NCI-H748 treated with DMSO at 0.1 percent for 48 hours (cell line): Measurements from ENCODE around the gene TREH.
"Not testable (repeated sequence)": the region's sequence is repeated elsewhere in the genome, so short reads cannot be mapped to it uniquely, and the experiment has no call there.

Experiments used
- DNase-seq: peaks from one replicate; lab custom pipeline; 2025; lab: John Stamatoyannopoulos, UW

Gene TREH, protein sequence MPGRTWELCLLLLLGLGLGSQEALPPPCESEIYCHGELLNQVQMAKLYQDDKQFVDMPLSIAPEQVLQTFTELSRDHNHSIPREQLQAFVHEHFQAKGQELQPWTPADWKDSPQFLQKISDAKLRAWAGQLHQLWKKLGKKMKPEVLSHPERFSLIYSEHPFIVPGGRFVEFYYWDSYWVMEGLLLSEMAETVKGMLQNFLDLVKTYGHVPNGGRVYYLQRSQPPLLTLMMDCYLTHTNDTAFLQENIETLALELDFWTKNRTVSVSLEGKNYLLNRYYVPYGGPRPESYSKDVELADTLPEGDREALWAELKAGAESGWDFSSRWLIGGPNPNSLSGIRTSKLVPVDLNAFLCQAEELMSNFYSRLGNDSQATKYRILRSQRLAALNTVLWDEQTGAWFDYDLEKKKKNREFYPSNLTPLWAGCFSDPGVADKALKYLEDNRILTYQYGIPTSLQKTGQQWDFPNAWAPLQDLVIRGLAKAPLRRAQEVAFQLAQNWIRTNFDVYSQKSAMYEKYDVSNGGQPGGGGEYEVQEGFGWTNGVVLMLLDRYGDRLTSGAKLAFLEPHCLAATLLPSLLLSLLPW

DNA sequence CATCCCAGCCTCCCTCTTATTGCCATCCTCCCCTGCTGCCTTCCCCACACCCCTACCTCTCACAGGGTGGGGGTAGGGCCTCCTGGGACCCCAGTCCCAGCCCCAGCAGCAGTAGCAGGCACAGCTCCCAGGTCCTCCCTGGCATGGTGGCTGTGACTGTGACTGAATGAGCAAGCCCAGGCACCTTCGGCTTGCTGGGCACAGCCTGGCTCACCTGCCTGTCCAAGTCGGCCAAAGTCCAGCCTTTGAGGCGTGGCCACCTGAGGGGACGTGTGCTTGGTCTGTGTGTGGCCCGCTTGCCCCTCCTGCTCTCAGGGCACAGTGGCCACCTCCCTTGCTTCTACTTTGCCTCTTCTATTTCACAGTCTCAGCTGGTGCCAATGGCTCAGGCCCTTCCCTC is at the start of gene TREH:
TSS of gene TREH (minus strand) at position 168 of the 400 bp plus-strand sequence. CDS start at position 145, 23 bp downstream.
- no peak for DNase-seq

DNA sequence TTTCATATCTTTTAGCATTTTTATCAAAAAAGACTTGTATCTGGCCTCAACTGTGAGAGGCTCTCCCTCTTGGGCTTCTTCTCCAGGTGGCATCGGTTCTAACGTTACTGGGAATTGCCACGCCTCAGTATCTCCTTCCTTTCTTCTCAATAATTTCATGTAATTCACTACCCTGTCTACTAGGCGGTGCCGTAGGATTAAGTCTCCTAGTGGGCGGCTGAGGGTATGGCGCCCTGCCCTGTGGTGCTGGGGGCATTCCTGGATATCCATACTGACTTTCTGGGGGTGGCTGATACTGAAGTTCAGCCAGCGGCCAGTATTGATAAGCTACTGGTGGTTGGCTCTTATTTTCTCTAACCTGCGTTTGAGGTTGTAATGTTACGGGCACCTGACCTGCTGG is 48.7 kb upstream of the TREH start:
- DNase-seq, result not testable (repeated sequence)

DNA sequence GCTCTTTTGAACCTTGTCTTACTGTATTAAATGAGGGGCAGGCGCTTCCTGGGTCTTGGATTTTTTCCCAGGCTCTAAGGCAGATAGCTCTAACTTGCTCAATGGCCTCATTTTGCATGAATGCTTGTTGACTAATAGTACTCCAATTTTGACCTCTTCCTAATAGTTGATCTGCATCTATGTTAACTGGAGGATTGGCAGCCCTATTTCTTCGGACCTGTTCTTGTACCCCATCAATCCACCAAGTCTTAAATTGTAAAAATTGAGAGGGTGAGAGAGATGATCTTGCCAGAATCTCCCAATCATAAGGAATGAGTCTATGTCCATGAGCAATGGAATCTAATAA is 48.2 kb upstream of the TREH start:
- DNase-seq, result not testable (repeated sequence)

DNA sequence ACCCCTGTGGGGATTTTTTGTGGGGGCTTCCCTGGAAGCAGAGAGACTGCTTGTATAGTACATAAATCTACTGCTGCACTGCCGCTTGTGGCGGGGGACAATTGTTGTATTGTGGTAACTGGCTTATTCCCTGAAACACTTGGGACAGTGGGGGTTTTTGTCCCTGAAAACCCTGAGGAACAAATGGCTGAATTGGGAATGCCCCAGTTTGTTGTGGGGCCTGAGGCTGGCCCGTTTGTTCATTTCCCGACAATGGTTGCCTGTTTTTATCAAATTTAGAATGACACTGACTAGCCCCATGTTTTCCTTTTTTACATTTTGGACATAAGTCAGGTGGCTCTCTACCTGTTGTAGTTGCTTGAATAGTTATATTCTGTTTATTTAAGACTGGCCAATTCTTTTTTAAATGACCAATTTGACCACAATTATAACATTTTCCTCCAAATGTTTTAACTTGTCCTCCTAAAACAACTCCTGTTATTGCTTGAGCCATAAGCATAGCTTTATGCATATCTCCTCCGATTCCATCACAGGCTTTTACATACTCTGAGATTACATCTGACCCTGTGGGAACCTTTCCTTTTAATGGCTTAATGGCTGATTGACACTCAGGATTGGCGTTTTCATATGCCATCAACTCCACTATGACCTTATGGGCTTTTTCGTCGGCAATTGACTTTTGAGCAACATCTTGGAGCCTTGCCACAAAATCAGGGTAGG is 47.7 kb upstream of the TREH start:
- DNase-seq, result not testable (repeated sequence)

DNA sequence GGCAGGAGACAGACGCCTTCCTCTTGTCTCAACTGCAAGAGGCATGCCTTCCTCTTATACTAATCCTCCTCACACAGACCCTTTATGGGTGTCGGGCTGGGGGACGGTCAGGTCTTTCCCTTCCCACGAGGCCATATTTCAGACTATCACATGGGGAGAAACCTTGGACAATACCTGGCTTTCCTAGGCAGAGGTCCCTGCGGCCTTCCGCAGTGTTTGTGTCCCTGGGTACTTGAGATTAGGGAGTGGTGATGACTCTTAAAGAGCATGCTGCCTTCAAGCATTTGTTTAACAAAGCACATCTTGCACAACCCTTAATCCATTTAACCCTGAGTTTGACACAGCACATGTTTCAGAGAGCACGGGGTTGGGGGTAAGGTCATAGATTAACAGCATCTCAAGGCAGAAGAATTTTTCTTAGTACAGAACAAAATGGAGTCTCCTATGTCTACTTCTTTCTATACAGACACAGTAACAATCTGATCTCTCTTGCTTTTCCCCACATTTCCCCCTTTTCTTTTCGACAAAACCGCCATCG is 42.1 kb upstream of the TREH start:
- not testable (repeated sequence) for DNase-seq

DNA sequence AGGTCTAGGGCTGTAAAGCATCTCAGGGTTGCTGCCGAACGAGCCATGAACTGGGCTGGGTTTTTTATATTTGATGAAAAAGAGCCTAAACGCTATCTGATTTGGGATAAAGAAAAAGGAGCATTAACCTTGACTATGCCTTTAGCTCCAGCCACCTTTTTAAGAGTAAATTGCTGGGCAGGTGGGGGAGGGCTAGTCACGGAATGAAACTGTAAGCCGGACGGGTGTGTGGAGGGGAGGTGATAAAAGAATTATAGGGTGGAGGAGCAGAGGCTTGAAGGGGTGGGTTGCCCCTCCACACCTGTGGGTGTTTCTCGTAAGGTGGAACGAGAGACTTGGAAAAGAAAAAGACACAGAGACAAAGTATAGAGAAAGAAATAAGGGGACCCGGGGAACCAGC is 41.3 kb upstream of the TREH start:
- not testable (repeated sequence) for DNase-seq

DNA sequence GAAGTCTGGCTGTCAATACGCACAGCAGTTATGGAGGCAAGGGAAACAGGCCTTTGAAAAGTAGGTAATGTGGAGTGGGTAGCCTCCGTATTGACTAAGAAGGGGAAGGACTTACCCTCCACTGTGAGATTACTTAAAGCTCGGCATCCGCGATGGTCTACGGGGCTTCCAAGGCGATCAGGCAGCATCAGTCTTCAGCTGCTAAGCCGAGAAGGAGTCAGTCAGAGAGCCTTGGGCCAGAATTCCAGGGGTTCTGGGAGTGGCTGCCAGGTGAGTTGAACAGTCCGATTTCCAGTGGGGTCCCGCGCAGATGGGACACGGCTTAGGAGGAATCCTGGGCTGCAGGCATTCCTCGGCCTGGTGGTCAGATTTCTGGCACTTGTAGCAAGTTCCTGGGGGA is 40.6 kb upstream of the TREH start:
- not testable (repeated sequence) for DNase-seq

DNA sequence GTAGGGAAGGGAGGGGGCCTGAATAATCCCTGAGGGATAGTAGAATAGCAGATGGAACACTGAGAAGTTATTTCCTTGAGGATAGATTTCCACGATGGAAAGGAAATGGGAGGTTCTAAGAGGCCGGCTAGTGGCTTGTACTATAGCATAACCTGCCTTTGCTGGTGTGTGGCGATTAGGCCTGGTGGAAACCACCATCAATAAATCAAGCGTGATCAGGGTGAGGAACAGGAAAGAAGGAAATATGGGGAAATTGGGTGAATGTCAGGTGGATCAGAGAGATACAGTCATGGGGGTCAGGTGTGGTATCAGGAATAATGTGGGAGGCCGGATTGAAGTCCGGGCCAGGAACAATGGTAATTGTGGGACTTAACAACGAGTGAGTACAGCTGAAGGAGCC is 39.1 kb upstream of the TREH start:
- DNase-seq, result not testable (repeated sequence)

DNA sequence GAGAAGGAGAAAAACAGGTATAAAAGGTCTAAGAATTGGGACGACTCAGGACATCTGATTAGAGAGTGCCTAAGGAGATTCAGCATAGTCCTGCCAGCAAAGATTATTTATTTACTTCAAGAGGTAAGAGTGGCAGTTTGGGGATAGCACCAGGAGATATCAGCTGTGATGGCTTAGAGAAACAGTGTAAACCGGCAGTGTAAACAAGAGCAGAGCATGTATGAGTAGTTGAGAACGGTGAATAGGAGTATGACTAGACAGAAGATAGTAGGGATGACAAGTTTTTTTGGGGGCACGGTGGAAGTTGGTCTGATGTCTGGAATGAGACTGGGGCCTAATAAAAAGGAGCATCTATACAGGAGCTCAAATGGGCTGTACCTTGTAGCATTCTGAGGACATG is 38.3 kb upstream of the TREH start:
- not testable (repeated sequence) for DNase-seq

DNA sequence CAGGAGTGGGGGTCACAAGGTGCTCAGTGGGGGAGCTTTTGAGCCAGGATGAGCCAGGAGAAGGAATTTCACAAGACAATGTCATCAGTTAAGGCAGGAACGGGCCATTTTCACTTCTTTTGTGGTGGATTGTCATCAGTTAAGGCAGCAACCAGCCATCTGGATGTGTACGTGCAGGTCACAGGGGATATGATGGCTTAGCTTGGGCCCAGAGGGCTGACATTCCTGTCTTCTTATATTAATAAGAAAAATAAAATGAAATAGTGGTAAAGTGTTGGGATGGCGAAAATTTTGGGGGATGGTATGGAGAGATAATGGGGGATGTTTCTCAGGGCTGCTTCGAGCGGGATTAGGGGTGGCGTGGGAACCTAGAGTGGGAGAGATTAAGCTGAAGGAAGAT is 37.8 kb upstream of the TREH start:
- DNase-seq, result not testable (repeated sequence)

DNA sequence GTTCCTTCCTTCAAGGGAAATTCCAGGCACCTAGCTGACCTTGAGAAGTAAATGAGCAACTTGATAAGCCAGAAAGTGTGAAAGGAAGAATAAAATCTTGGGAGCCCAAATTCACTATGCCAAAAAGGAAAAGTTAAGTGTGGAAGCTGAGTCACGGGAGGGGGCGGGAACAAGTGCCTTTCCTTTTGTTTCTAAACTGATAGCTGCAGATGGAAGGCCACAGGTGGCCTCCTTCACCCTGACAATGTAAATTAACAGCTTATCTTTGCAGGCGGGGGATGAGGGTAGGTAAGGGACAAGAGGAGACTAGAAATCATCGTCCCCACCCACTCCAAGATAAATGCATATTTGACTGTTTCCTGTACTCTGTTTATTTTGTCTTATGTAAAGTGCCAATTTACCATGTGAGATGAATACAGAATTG is 36.4 kb upstream of the TREH start:
- DNase-seq, result no peak

DNA sequence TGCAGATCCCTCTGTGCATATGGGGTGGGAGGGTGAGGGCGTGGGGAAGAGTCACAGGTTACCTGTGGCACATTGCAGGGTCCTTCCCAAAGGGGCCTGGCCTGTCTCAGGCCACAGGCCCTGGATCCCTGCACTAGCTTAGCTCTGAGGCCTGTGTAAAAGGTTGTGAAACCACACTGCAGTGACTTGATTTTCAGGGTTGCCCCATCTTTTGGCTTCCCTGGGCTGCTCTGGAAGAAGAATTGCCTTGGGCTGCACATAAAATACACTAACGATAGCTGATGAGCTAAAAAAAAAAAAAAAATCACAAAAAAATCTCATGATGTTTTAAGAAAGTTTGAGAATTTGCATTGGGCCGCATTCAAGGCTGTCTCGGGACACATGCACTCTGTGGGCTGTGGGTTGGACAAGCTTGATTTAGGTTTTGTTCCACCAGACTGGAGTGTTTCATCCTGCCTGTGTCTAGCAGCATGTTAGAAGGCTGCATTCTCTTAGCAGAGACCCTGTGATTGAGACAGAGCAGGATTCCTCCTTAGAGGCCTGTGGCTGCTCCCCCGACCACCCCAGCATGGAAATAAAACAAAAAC is 35.9 kb upstream of the TREH start:
- no peak for DNase-seq

DNA sequence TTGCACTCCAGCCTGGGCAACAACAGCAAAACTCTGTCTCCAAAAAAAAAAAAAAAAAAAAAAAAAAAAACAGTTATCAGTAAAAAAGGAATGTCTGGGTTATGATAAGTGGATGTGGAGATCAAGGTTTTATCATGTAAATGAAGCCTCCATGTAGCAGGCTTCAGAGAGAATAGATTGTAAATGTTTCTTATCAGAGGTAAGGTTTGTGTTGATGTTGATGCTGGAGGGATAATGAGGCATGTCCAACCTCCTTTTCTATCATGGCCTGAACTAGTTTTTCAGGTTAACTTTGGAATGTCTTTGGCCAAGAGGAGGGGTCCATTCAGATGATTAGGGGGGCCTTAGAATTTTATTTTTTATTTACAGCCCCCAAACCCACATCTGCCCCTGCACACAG is 35.4 kb upstream of the TREH start:
- DNase-seq, result no peak

DNA sequence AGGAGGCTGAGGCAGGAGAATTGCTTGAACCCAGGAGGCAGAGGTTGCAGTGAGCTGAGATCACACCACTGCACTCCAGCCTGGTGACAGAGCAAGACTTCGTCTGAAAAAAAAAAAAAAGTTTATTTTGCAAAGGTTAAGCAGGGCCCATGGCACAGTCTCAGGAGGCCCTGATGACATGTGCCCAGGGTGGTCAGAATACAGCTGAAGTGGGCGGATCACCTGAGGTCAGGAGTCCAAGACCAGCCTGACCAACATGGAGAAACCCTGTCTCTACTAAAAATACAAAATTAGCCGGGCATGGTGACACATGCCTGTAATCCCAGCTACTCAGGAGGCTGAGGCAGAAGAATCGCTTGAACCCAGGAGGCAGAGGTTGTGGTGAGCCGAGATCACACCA is 35.0 kb upstream of the TREH start:
- DNase-seq, result not testable (repeated sequence)

DNA sequence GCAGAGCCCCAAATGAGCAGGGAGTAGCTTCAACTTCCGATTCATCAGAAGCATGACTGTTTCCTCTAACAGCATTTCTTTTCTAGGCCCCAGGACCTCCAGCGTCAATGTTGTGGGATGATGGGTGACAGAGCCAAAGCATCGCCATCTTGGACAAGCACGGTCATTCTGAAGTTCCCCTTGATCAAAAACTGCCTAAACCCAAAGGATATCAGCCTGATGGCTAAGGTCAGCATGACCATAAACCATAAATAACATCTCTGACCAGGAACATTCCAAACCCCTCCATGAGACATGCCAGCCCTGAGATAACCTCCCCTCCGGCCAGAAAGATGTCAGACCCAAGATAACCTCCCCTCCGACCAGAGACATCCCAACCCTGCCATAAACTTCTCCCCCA is 28.8 kb upstream of the TREH start:
- DNase-seq, result no peak

DNA sequence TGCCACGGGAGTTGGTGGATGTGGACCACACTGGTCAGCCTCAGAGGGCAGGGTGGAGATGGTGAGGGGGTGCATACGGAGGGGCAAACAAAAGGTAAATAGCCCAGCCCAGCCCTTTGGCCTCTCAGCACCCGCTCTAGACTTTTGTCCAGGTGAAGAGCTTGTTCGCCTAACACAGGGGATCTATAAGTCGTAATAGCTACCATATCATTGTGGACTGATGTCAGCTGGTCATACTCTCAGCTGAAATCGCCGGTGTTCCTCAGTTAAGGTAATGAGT is 27.0 kb upstream of the TREH start:
- DNase-seq, result no peak

DNA sequence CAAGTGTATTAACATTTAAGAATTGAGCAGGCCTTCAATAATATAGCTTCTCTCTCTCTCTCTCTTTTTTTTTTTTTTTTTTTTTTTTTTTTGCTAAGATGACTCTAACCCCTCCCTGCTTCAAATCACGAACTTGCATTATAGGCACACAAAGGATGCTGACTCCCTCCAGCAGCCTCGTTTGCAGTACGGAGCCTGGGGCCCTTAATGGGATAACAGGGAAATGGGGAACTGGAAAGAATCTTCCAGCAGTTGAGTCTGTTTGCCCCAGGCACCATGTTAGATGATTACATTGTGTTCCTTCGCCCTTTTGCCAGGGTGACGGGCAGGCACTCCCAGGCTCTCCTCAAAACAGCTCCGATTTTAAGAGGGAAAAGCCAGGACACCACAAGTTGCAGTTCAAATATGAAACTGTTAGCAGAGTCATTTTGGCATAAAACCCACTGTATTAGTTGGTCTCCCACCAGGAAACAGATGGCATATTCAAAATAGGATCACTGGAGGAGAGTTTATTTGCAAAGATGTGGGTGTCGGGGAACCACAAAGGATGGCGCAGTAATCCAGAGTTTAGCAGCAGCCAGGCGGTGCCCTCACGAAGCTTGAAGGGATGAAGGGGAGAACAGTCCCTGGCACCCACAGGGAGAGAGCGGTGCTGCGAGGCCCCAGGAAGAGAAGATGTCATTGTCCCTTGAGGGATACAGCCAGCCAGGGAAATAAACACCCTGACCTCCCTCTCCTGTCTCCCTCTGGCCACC is 26.5 kb upstream of the TREH start:
- DNase-seq, result no peak

DNA sequence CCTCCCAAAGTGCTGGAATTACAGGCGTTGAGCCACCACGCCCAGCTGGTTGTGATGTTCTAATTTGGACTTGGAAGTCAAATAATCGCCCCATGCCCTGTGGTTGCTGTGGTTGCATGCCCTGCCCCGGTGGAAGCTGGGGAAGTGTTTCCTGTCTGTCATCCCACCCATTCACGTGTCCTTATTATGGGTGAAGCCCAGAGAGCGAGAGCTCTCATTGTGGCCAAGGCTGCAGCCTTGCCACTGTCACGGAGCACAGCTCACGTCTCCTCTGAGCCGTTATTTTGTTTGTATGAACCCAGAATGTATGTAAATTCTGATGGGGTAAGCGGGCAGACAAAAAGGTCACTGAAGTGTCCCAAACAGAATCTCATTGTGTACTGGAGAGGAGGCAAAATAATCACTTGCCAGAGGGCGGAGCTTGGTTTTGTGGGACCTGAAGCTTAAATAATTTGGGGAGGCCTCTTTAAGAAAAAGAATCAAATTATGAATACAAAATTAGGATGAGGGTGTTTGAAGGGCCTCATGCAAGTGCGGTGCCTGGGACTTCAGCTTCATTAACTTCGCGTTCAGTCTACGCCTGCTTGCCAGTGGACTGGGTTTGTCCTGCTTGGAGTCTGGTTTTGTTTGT is 25.8 kb upstream of the TREH start:
- no peak for DNase-seq

DNA sequence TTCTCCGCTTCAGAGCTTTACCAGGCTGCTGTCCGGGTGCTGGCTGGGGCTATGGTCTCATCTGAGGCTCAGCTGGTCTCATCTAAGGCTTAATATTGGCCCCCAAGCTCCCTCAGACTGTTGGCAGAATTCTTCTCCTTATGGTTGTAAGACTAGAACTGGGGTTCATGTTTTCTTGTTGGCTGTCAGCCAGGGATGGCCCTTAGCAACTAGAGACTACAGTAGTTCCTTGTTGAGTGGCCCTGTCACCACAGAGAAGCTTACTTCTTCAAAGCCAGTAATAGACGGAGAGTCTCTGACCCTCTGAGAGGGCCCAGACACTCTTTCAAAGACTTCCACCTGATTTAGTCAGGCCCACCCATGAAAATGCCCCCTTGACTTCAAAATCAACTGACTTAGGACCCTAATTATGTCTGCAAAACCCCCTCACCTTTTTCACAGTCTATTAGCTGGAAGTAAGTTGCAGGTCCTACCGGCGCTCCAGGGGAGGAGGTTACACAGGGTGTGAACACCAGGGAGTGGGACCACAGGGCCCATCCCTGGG is 24.2 kb upstream of the TREH start:
- DNase-seq, result no peak

DNA sequence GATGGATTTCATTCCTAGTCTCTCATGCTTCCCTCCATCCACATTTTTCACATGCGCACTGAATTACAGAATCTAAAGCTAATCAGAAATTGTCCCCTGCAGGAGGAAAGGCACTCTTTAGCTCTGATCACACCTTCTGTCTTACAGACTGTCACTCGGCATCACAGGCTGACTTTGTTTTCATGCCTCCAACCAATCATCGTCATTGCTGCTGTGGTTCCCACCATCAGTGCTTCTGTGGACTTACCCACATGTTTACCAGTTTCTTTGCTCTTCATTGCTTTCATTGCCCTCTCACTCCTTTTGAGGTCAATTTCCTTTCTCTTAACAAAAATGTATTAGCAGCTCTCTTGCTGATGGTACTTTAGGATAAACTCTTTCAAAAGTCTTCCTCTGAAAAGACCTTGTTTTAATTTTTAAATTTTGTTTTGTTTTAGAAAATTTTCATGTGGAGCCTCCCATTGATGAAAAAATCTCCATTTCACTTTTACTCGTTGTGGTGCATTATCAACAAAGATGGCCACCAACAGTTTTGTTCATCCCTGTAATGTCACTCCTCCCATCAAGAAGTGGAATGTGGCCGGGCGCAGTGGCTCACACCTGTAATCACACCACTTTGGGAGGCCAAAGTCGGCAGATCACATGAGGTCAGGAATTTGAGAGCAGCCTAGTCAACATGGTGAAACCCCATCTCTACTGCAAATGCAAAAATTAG is 20.2 kb upstream of the TREH start:
- no peak for DNase-seq

DNA sequence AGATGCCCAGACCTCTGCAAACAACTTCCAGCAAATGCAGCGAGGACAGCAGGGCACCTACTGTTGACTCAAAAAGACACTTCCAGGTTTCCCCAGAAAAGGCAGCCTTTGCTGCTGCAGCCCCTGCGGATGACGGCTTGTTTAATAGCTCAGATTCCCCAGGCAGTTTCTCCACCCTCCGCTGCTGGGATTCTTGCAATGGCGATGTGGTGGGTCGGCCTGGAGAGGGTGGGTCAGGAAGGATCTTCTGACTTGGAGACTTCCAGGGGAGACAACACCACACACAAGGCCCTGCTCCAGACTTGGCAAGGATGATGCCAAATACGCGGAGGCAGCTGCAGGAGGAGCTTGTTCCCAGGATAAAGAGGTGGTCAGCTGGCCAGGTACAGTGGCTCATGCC is 17.9 kb upstream of the TREH start:
- no peak for DNase-seq
